Neural cell (in vitro differentiated cells): ENCODE results near the gene DDHD1. TPM values are rescaled to one million over a fixed set of nuclear protein-coding genes. Genes with fewer than 3 reads are reported as not detected.

ENCODE experiments used
- H2AFZ ChIP-seq: fragments of 200-600, 300-800 bp; sonication (generic), shearing (Covaris generic); 2 replicates; pipeline ENCODE4 v1.6.0; 2014; ENCODE audit warnings: low read depth, mild to moderate bottlenecking, antibody characterized with exemption, low read length, moderate library complexity
- H3F3A ChIP-seq: fragments of 200-600 bp; shearing (Covaris generic); 2 replicates; pipeline ENCODE4 v1.6.1; 2016; ENCODE audit warnings: mild to moderate bottlenecking, moderate library complexity, mixed read lengths, antibody characterized with exemption, low read length; ENCODE audit not compliant: insufficient read depth, poor library complexity, severe bottlenecking
- H3K27ac ChIP-seq: fragments of 200-600, 300-800 bp; sonication (generic), shearing (Covaris generic); 2 replicates; pipeline ENCODE4 v1.5.1; 2014; ENCODE audit warnings: mild to moderate bottlenecking, low read length, moderate library complexity
- H3K27me3 ChIP-seq: fragments of 300-800, 200-600 bp; sonication (generic), shearing (Covaris generic); 2 replicates; pipeline ENCODE4 v1.6.0; 2014; ENCODE audit warnings: mild to moderate bottlenecking, low read depth, low read length, moderate library complexity; ENCODE audit not compliant: insufficient read depth
- H3K36me3 ChIP-seq: fragments of 300-800, 200-600 bp; sonication (generic), shearing (Covaris generic); 2 replicates; pipeline ENCODE4 v1.5.1; 2014; ENCODE audit warnings: mild to moderate bottlenecking, antibody characterized with exemption, low read length, moderate library complexity; ENCODE audit not compliant: insufficient read depth
- H3K4me2 ChIP-seq: fragments of 300-800, 200-600 bp; sonication (generic), shearing (Covaris generic); 2 replicates; pipeline ENCODE4 v1.6.0; 2014; ENCODE audit warnings: mild to moderate bottlenecking, low read length
- H3K4me3 ChIP-seq: fragments of 300-800, 200-600 bp; sonication (generic), shearing (Covaris generic); 2 replicates; pipeline ENCODE4 v1.5.1; 2014; ENCODE audit warnings: mild to moderate bottlenecking, low read length, moderate library complexity
- H3K79me2 ChIP-seq: fragments of 200-600 bp; shearing (Covaris generic); replicated peaks from 2 replicates; pipeline ENCODE4 v1.6.0; 2014; ENCODE audit warnings: mild to moderate bottlenecking, low read length, moderate library complexity; ENCODE audit not compliant: insufficient read depth
- H3K9ac ChIP-seq: fragments of 300-800, 200-600 bp; sonication (generic), shearing (Covaris generic); 2 replicates; pipeline ENCODE4 v1.6.1; 2016; ENCODE audit warnings: mild to moderate bottlenecking, low read length, mixed read lengths
- H3K9me2 ChIP-seq: fragments of 200-600 bp; shearing (Covaris generic); 2 replicates; pipeline ENCODE4 v1.6.1; 2016; ENCODE audit warnings: mild to moderate bottlenecking, low read length, mixed read lengths; ENCODE audit not compliant: insufficient read depth
- H3K9me3 ChIP-seq: fragments of 200-600, 300-800 bp; sonication (generic), shearing (Covaris generic); 2 replicates; pipeline ENCODE4 v1.6.1; 2016; ENCODE audit warnings: mild to moderate bottlenecking, mixed run types, low read length, moderate library complexity, mixed read lengths
- H4K20me1 ChIP-seq: fragments of 200-600 bp; shearing (Covaris generic); 2 replicates; pipeline ENCODE4 v1.6.1; 2016; ENCODE audit warnings: mild to moderate bottlenecking, mixed run types; ENCODE audit not compliant: insufficient read depth
- CTCF ChIP-seq: fragments of 450-650 bp; IDR thresholded peaks from 2 replicates; pipeline ENCODE4 v1.5.1; 2014; ENCODE audit warnings: antibody characterized with exemption, mild to moderate bottlenecking, moderate library complexity; ENCODE audit not compliant: poor library complexity, severe bottlenecking
- EP300 ChIP-seq: fragments of 450-650 bp; conservative IDR thresholded peaks from 2 replicates; pipeline ENCODE4 v1.6.1; 2014; ENCODE audit warnings: antibody characterized with exemption, mild to moderate bottlenecking, moderate library complexity; ENCODE audit not compliant: poor library complexity, severe bottlenecking
- EZH2 ChIP-seq: fragments of 200-600, 300-800 bp; shearing (Covaris generic), sonication (generic); IDR thresholded peaks from 2 replicates; pipeline ENCODE4 v1.6.1; 2014; ENCODE audit warnings: antibody characterized with exemption, low read length, borderline replicate concordance, mild to moderate bottlenecking; ENCODE audit not compliant: insufficient read depth, poor library complexity, severe bottlenecking
- MXI1 ChIP-seq: fragments of 450-650 bp; conservative IDR thresholded peaks from 2 replicates; pipeline ENCODE4 v1.6.1; 2014; ENCODE audit warnings: antibody characterized with exemption, mild to moderate bottlenecking; ENCODE audit not compliant: poor library complexity, severe bottlenecking
- POLR2AphosphoS5 ChIP-seq: IDR thresholded peaks from 2 replicates; pipeline ENCODE4 v1.6.1; 2012
- RAD21 ChIP-seq: fragments of 450-650 bp; conservative IDR thresholded peaks from 2 replicates; pipeline ENCODE4 v1.6.1; 2014; ENCODE audit warnings: antibody characterized with exemption, mild to moderate bottlenecking, moderate library complexity
- REST ChIP-seq: IDR thresholded peaks from 2 replicates; pipeline ENCODE4 v1.6.1; 2012; ENCODE audit warnings: borderline replicate concordance
- SMC3 ChIP-seq: fragments of 450-650 bp; conservative IDR thresholded peaks from 2 replicates; pipeline ENCODE4 v1.6.1; 2014; ENCODE audit warnings: antibody characterized with exemption, mild to moderate bottlenecking, moderate library complexity; ENCODE audit not compliant: poor library complexity
- TAF1 ChIP-seq: IDR thresholded peaks from 2 replicates; pipeline ENCODE4 v1.6.1; 2012; ENCODE audit warnings: low read depth
- polyA plus RNA-seq: library from polyadenylated mRNA; depleted of rRNA; stranded (reverse); fragments of >200 nt; gene quantifications from 2 replicates; pipeline ENCODE4 v1.2.3, GENCODE V29; 2014

Gene DDHD1
- polyA plus RNA-seq, 1 donor from 2014 or later: 13.9 TPM

- TF ChIP-seq POLR2AphosphoS5 (no peak), CTCF (no peak), SMC3 (no peak), TAF1 (no peak), RAD21 (no peak), MXI1 (no peak), EP300 (no peak), EZH2 (no peak), REST (no peak)
- Histone ChIP-seq H4K20me1 (no peaks in the 10 kb centered on the region), H2AFZ (no peak overlapping the region), H3K27me3 (no peaks in the 10 kb centered on the region), H3K4me3 (no peak overlapping the region), H3F3A (no peaks in the 10 kb centered on the region), H3K9me3 (no peaks in the 10 kb centered on the region), H3K9ac (no peak overlapping the region), H3K9me2 (no peaks in the 10 kb centered on the region), H3K79me2 (no peaks in the 10 kb centered on the region), H3K27ac (no peak overlapping the region), H3K36me3 (no peaks in the 10 kb centered on the region), H3K4me2 (no peak overlapping the region)
These were observed 165.0 kb downstream of the DDHD1 start for GRCh38 chr14:52988139-52988538.

- Histone ChIP-seq H2AFZ (no peak overlapping the region), H3K4me2 (no peak overlapping the region), H3K36me3 (no peaks in the 10 kb centered on the region), H3K9me2 (no peaks in the 10 kb centered on the region), H3K4me3 (no peak overlapping the region), H3F3A (no peaks in the 10 kb centered on the region), H3K79me2 (no peaks in the 10 kb centered on the region), H4K20me1 (no peaks in the 10 kb centered on the region), H3K27ac (no peak overlapping the region), H3K27me3 (no peaks in the 10 kb centered on the region), H3K9me3 (no peaks in the 10 kb centered on the region), H3K9ac (no peak overlapping the region)
- TF ChIP-seq MXI1: no peak
- no peak for TF ChIP-seq EZH2
- TF ChIP-seq TAF1: no peak
- no peak for TF ChIP-seq SMC3
- no peak for TF ChIP-seq EP300
- TF ChIP-seq POLR2AphosphoS5: no peak
- no peak for TF ChIP-seq RAD21
- TF ChIP-seq CTCF: no peak
- TF ChIP-seq REST: no peak
These were observed 165.6 kb downstream of the DDHD1 start for GRCh38 chr14:52987514-52987913.
